Glutamatergic neuron (in vitro differentiated cells): ENCODE results near the gene SLC38A9. TPM values are rescaled to one million over a fixed set of nuclear protein-coding genes. Genes with fewer than 3 reads are reported as not detected.

ENCODE experiments used
- DNase-seq: peaks from one replicate; pipeline ENCODE4 v3.0.0; 2022
- H3K27ac Mint-ChIP-seq: one replicate; pipeline ENCODE4 v1.8.0; 2020; ENCODE audit warnings: mild to moderate bottlenecking, mixed read lengths, inconsistent platforms; ENCODE audit not compliant: unreplicated experiment
- H3K27me3 Mint-ChIP-seq: one replicate; pipeline ENCODE4 v1.8.0; 2020; ENCODE audit warnings: mild to moderate bottlenecking, moderate library complexity, mixed read lengths, inconsistent platforms; ENCODE audit not compliant: unreplicated experiment
- H3K36me3 Mint-ChIP-seq: one replicate; pipeline ENCODE4 v1.8.0; 2020; ENCODE audit warnings: mild to moderate bottlenecking, mixed read lengths, inconsistent platforms; ENCODE audit not compliant: unreplicated experiment
- H3K4me1 Mint-ChIP-seq: one replicate; pipeline ENCODE4 v1.8.0; 2020; ENCODE audit warnings: mild to moderate bottlenecking, low read depth, mixed read lengths, inconsistent platforms; ENCODE audit not compliant: unreplicated experiment
- H3K4me3 Mint-ChIP-seq: one replicate; pipeline ENCODE4 v1.8.0; 2020; ENCODE audit warnings: mild to moderate bottlenecking, mixed read lengths, inconsistent platforms; ENCODE audit not compliant: unreplicated experiment
- H3K9me3 Mint-ChIP-seq: one replicate; pipeline ENCODE4 v1.8.0; 2020; ENCODE audit warnings: mild to moderate bottlenecking, moderate library complexity, mixed read lengths, inconsistent platforms; ENCODE audit not compliant: unreplicated experiment
- total RNA-seq: library from RNA; stranded (reverse); fragmentation: NEBNext Ultra II Directional; extraction: Animal tissue kit (Norgen Biotek cat#: 25700); gene quantifications from one replicate; pipeline ENCODE4 v1.2.1, GENCODE V29; 2021; ENCODE audit not compliant: unreplicated experiment
- TF ChIP-seq, protein P1 (sequence below): fragments of 200-600 bp; sonication (generic); IDR thresholded peaks from one replicate; pipeline ENCODE4 v1.5.0; 2021; ENCODE audit not compliant: partially characterized antibody, unreplicated experiment

SLC38A9 gene
- total RNA-seq, 1 donor from 2014 or later, result 40.1 TPM

GRCh38 chr5:55600086-55600485, 112.0 kb downstream of the SLC38A9 start:
- no peak overlapping the region for H3K4me3 Mint-ChIP-seq
- no peak for DNase-seq
- no peak overlapping the region for H3K27ac Mint-ChIP-seq
- no peaks in the 10 kb centered on the region for H3K27me3 Mint-ChIP-seq
- H3K36me3 Mint-ChIP-seq, result no peaks in the 10 kb centered on the region
- no peaks in the 10 kb centered on the region for H3K4me1 Mint-ChIP-seq
- TF ChIP-seq, protein P1, sequence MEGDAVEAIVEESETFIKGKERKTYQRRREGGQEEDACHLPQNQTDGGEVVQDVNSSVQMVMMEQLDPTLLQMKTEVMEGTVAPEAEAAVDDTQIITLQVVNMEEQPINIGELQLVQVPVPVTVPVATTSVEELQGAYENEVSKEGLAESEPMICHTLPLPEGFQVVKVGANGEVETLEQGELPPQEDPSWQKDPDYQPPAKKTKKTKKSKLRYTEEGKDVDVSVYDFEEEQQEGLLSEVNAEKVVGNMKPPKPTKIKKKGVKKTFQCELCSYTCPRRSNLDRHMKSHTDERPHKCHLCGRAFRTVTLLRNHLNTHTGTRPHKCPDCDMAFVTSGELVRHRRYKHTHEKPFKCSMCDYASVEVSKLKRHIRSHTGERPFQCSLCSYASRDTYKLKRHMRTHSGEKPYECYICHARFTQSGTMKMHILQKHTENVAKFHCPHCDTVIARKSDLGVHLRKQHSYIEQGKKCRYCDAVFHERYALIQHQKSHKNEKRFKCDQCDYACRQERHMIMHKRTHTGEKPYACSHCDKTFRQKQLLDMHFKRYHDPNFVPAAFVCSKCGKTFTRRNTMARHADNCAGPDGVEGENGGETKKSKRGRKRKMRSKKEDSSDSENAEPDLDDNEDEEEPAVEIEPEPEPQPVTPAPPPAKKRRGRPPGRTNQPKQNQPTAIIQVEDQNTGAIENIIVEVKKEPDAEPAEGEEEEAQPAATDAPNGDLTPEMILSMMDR, result no peak
- no peaks in the 10 kb centered on the region for H3K9me3 Mint-ChIP-seq

DNA sequence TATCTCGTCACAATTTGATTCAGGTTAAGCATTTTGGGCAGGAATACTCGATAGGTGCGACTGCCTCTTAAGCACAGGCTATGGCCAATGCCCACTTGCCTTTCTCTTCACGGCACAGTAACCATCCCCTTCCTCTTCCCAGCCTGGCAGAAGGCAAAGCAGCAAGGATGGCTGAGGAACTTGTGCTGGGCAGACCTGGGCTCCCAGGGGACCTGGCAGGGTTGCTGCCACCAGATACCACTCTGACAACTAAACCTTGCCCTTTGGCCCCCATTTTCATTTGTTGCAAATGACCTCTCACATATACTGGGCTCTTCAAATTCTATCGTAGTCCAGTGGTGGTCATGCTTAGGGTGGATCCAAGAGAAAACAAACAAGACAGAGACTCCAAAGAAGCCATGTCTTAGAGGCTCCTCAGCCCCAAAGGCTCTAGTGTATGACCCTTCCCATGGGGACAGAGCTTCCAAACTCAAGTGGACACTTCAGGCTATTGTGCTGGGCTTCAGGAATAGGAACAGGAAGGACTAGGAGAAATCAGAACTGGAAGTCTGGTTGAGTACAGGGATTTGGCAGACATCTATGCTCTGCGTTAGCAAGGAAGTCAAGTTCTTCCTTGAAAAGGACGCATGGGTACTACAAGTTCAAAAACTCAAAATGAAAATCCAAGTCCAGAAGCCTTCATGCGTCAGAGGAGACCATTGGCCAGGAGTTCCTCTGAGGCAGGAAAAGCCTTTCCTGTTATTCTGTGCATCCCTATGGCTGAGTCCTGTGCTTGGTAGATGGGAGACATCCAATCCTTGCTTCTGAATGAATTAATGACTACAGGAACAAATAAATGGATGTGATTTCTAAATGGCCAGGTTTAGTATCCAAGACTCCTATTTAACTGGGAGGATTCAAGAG, 112.7 kb downstream of the SLC38A9 start:
- DNase-seq, result no peak
- no peak overlapping the region for H3K27ac Mint-ChIP-seq

DNA sequence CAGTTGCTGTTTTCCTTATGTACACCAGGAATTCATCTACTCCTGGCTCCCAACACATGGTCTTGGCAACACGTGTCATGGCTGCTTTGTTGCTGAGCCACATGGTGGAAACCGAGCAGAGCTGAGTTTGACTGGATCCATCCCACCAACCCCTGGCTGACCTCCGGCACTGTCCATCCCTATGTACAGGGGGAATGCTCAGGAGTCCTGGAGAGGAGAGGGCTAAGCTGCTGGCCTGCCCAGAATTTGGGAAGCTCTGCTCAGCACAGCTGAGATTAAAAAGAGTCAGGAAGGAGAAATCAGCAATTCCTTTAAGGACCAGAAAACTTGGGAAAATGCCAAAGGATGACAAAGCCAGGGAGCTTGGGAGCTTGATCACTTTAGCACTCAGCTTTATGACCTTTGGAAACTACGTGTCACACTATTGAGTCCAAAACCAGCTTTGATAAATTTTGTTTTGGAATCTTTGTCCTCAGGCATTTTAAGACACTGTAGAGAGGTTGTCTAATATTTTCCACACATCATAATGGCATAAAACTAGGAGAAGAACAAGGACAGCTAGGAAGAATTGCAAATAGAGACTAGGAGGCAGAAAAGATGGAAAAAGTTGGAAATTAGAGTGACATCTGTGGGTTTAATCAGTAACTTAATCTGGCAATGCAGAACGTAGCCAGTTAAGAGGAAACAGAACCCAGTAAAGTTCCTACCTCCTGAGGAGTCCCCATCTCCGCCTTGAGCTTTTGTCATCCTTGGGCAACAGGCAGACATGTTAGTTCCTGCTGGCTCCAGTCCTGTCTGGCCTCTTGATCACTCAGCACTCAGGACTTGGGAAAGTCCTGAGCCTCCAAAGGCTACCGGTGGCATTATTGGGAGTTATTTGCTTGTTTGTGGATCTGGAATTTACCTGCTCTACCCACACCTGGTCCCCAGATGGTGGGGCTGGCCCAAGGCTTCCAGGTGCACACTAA, 114.8 kb downstream of the SLC38A9 start:
- Mint-ChIP-seq H3K4me1 (peaks cover 3% of the 10 kb centered on the region), H3K4me3 (no peak overlapping the region), H3K27ac (no peak overlapping the region), H3K9me3 (no peaks in the 10 kb centered on the region), H3K27me3 (no peaks in the 10 kb centered on the region), H3K36me3 (no peaks in the 10 kb centered on the region)
- TF ChIP-seq, protein P1, result no peak
- DNase-seq, result no peak

More for the DNA sequence above, 112.7 kb downstream of the SLC38A9 start:
- H3K4me1 Mint-ChIP-seq, result no peaks in the 10 kb centered on the region
- H3K27me3 Mint-ChIP-seq, result no peaks in the 10 kb centered on the region
- TF ChIP-seq, protein P1, result no peak
- no peaks in the 10 kb centered on the region for H3K9me3 Mint-ChIP-seq
- H3K4me3 Mint-ChIP-seq, result no peak overlapping the region
- H3K36me3 Mint-ChIP-seq, result no peaks in the 10 kb centered on the region

DNA sequence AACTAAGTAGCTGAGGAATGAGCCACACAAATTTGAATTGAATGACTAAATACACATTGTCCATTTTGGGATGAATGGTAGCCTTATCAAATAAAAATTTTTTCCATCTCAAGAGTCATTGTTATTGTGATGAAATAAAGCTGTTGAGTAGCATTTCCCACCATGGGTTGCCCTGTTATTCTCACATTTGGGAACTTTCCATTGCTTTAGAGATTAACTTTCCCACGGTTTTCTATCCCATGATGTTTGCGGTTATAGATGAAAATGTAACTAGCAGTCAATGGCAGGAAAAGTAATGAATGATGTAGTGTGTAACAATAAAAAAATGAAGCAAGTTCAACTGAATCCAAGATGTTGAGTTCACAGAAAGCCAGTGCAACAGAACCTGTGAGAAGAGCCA, 117.5 kb downstream of the SLC38A9 start:
- H3K4me3 Mint-ChIP-seq, result no peak overlapping the region
- DNase-seq, result no peak
- no peak overlapping the region for H3K27ac Mint-ChIP-seq
- H3K27me3 Mint-ChIP-seq, result no peaks in the 10 kb centered on the region
- no peaks in the 10 kb centered on the region for H3K36me3 Mint-ChIP-seq
- H3K9me3 Mint-ChIP-seq, result peaks cover 3% of the 10 kb centered on the region
- peaks cover 3% of the 10 kb centered on the region for H3K4me1 Mint-ChIP-seq
- TF ChIP-seq, protein P1, result no peak
